BJ (cell line): ENCODE data around the gene EPB41L4B. TPM values are rescaled to one million over a fixed set of nuclear protein-coding genes. Genes with fewer than 3 reads are reported as not detected.

ENCODE experiments used
- CTCF ChIA-PET: fragments of 350-600 bp; formaldehyde crosslinking; extraction: SDS; loops from one replicate; lab custom pipeline; 2021; ENCODE audit warnings: antibody characterized with exemption, inconsistent platforms; lab: Yijun Ruan, JAX
- POLR2A ChIA-PET: fragments of 300-600 bp; sonication (Branson Sonifier 250); formaldehyde crosslinking; extraction: SDS; loops from one replicate; lab custom pipeline; 2021; ENCODE audit warnings: antibody characterized with exemption; lab: Charles Lee
- DNase-seq: peaks from one replicate; pipeline ENCODE4 v3.0.0-alpha.2; 2011; ENCODE audit warnings: low read depth
- H3K27me3 ChIP-seq: 2 replicates; pipeline ENCODE4 v1.6.0; 2011; ENCODE audit warnings: low read length; ENCODE audit not compliant: control insufficient read depth, insufficient read depth
- H3K36me3 ChIP-seq: 2 replicates; pipeline ENCODE4 v1.5.1; 2011; ENCODE audit warnings: low read length; ENCODE audit not compliant: control insufficient read depth, insufficient read depth
- H3K4me3 ChIP-seq: 2 replicates; pipeline ENCODE4 v1.5.1; 2011; ENCODE audit warnings: low read depth, mild to moderate bottlenecking, control low read depth, low read length
- polyA plus RNA-seq: library from polyadenylated mRNA; depleted of rRNA; stranded (reverse); fragments of >200 nt; gene quantifications from 2 replicates; pipeline ENCODE4 v1.2.3, GENCODE V29; 2011
- TF ChIP-seq, protein P1 (sequence below): IDR thresholded peaks from 2 replicates; pipeline ENCODE4 v1.5.1; 2011; ENCODE audit warnings: low read depth, mild to moderate bottlenecking, control low read depth, inconsistent platforms, low read length, moderate library complexity; ENCODE audit not compliant: insufficient read depth

Gene EPB41L4B
- polyA plus RNA-seq, 1 experiment: 0.21 TPM

- ChIA-PET POLR2A (no interaction called here), CTCF (no interaction called here)
- Histone ChIP-seq H3K36me3 (no peaks in the 10 kb centered on the region), H3K27me3 (no peaks in the 10 kb centered on the region; the same call in 1 of the 2 replicates), H3K4me3 (no peak overlapping the region)
- TF ChIP-seq, protein P1, sequence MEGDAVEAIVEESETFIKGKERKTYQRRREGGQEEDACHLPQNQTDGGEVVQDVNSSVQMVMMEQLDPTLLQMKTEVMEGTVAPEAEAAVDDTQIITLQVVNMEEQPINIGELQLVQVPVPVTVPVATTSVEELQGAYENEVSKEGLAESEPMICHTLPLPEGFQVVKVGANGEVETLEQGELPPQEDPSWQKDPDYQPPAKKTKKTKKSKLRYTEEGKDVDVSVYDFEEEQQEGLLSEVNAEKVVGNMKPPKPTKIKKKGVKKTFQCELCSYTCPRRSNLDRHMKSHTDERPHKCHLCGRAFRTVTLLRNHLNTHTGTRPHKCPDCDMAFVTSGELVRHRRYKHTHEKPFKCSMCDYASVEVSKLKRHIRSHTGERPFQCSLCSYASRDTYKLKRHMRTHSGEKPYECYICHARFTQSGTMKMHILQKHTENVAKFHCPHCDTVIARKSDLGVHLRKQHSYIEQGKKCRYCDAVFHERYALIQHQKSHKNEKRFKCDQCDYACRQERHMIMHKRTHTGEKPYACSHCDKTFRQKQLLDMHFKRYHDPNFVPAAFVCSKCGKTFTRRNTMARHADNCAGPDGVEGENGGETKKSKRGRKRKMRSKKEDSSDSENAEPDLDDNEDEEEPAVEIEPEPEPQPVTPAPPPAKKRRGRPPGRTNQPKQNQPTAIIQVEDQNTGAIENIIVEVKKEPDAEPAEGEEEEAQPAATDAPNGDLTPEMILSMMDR: no peak
- no peak for DNase-seq
Observed at GRCh38 chr9:109276469-109277440, 44.1 kb downstream of the EPB41L4B start.

- TF ChIP-seq, protein P1: no peak
- DNase-seq: no peak
- H3K27me3 ChIP-seq: peaks cover 3% of the 10 kb centered on the region
- ChIA-PET POLR2A (no interaction called here), CTCF (interaction anchor here (1.2 to 1.7 kb wide), 3 partner anchors 12 to 165 kb away, joined by 3 to 4 read pairs (median 4); no protein-coding TSS in a partner anchor)
- no peak overlapping the region for H3K4me3 ChIP-seq
- H3K36me3 ChIP-seq: no peaks in the 10 kb centered on the region
Observed at GRCh38 chr9:109274884-109275730, 45.8 kb downstream of the EPB41L4B start.

GRCh38 chr9:109273869-109274268 lies 47.0 kb downstream of the EPB41L4B start:
- POLR2A ChIA-PET: no interaction called here
- DNase-seq: no peak
- CTCF ChIA-PET: interaction anchor here (1.7 kb wide), 1 partner anchor 19 kb away, joined by 4 read pairs; no protein-coding TSS in a partner anchor
- Histone ChIP-seq H3K36me3 (no peaks in the 10 kb centered on the region), H3K27me3 (peaks cover 3% of the 10 kb centered on the region), H3K4me3 (no peak overlapping the region)
- TF ChIP-seq, protein P1: no peak

- ChIA-PET POLR2A (no interaction called here), CTCF (interaction anchor here (0.6 to 2.2 kb wide), 4 partner anchors 20 to 168 kb away, joined by 3 to 5 read pairs (median 4); no protein-coding TSS in a partner anchor)
- peaks cover 3% of the 10 kb centered on the region for H3K27me3 ChIP-seq
- TF ChIP-seq, protein P1: no peak
- no peak for DNase-seq
- H3K36me3 ChIP-seq: no peaks in the 10 kb centered on the region
- no peak overlapping the region for H3K4me3 ChIP-seq
Observed at GRCh38 chr9:109272745-109273144, 48.1 kb downstream of the EPB41L4B start.

GRCh38 chr9:109272045-109272444 lies 48.8 kb downstream of the EPB41L4B start:
- Histone ChIP-seq H3K27me3 (peaks cover 3% of the 10 kb centered on the region; the same call in 1 of the 2 replicates), H3K4me3 (no peak overlapping the region), H3K36me3 (no peaks in the 10 kb centered on the region)
- TF ChIP-seq, protein P1: no peak
- CTCF ChIA-PET: interaction anchor here (0.6 to 2.2 kb wide), 3 partner anchors 19 to 46 kb away, joined by 3 to 5 read pairs (median 3); no protein-coding TSS in a partner anchor
- no peak for DNase-seq
- POLR2A ChIA-PET: no interaction called here
